A673 (cell line): ENCODE results near the gene RAB23.

Source experiments
- EZH2 ChIP-seq: fragments of 200-600 bp; sonication (generic); IDR thresholded peaks from 2 replicates; pipeline ENCODE4 v1.6.1; 2017; ENCODE audit warnings: borderline replicate concordance, low read depth, mild to moderate bottlenecking, mixed read lengths, antibody characterized with exemption, low read length; ENCODE audit not compliant: poor library complexity, severe bottlenecking
- TF ChIP-seq, protein P1 (sequence below): fragments of 300-800, 200-600 bp; sonication (generic); conservative IDR thresholded peaks from 2 replicates; pipeline ENCODE4 v1.5.1; 2017; ENCODE audit warnings: low read depth, mild to moderate bottlenecking, antibody characterized with exemption, low read length, moderate library complexity, mixed read lengths

DNA sequence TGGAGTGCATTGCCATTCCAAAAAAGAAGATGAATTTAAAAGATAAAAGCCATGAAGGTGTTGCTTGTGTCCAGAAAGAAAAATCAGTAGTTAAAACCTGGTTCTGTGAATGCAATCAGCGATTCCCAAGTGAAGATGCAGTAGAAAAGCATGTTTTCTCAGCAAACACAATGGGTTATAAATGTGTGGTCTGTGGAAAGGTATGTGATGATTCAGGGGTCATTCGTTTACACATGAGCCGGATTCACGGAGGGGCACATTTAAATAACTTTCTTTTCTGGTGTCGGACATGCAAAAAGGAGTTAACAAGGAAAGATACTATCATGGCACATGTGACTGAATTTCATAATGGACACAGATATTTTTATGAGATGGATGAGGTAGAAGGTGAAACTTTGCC, 74.7 kb downstream of the RAB23 start:
- TF ChIP-seq, protein P1, sequence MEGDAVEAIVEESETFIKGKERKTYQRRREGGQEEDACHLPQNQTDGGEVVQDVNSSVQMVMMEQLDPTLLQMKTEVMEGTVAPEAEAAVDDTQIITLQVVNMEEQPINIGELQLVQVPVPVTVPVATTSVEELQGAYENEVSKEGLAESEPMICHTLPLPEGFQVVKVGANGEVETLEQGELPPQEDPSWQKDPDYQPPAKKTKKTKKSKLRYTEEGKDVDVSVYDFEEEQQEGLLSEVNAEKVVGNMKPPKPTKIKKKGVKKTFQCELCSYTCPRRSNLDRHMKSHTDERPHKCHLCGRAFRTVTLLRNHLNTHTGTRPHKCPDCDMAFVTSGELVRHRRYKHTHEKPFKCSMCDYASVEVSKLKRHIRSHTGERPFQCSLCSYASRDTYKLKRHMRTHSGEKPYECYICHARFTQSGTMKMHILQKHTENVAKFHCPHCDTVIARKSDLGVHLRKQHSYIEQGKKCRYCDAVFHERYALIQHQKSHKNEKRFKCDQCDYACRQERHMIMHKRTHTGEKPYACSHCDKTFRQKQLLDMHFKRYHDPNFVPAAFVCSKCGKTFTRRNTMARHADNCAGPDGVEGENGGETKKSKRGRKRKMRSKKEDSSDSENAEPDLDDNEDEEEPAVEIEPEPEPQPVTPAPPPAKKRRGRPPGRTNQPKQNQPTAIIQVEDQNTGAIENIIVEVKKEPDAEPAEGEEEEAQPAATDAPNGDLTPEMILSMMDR, result no peak
- TF ChIP-seq EZH2, result no peak
